Endothelial cell of umbilical vein (primary cell): Measurements from ENCODE around the gene LONRF2.

ENCODE experiments used
- CTCF ChIP-seq, 2 donors: IDR thresholded peaks; 1 replicate in 1 of 2; 2 replicates in 1 of 2; pipeline ENCODE4 v1.5.1; 2011; ENCODE audit warnings: low read length in 2 of 2, mild to moderate bottlenecking in 2 of 2, moderate library complexity in 2 of 2, control low read depth in 1 of 2, inconsistent platforms in 1 of 2, low read depth in 1 of 2; ENCODE audit not compliant: insufficient read depth in 1 of 2; ENCODE audit errors: extremely low read depth in 1 of 2
- EZH2 ChIP-seq: IDR thresholded peaks from 2 replicates; pipeline ENCODE4 v1.6.1; 2012; ENCODE audit warnings: borderline replicate concordance, low read depth, mild to moderate bottlenecking, moderate library complexity, low read length, inconsistent platforms; ENCODE audit not compliant: severe bottlenecking
- FOS ChIP-seq: IDR thresholded peaks from 2 replicates; pipeline ENCODE4 v1.6.1; 2011; ENCODE audit warnings: mild to moderate bottlenecking, low read length, moderate library complexity, borderline replicate concordance; ENCODE audit not compliant: insufficient read depth
- JUN ChIP-seq: IDR thresholded peaks from 2 replicates; pipeline ENCODE4 v1.6.1; 2011; ENCODE audit warnings: borderline replicate concordance, low read depth; ENCODE audit not compliant: insufficient read length, insufficient read depth
- MYC ChIP-seq: IDR thresholded peaks from one replicate; pipeline ENCODE4 v1.6.1; 2011; ENCODE audit warnings: mild to moderate bottlenecking, low read depth, low read length

GRCh38 chr2:100277540-100278207, 44.6 kb downstream of the LONRF2 start:
- no peak for TF ChIP-seq CTCF (IDR thresholded peaks at IDR 0.05; ENCODE audit: extremely low read depth in 1 of 2, insufficient read depth in 1 of 2, low read depth in 1 of 2, low read length in 2 of 2)
- no peak for TF ChIP-seq FOS
- TF ChIP-seq EZH2 = no peak
- no peak for TF ChIP-seq MYC
- TF ChIP-seq JUN = no peak
